ENCODE results near the gene THUMPD2.

THUMPD2 gene

GRCh38 chr2:39762448-39762847 lies 16.6 kb downstream of the THUMPD2 start:
- POLR2A ChIA-PET, result no interaction called here
- TF ChIP-seq CTCF (IDR thresholded peaks at IDR 0.05; ENCODE audit: insufficient read depth, low read length, missing control alignments), result no peak
- no peak for DNase-seq (ENCODE audit: low read depth, low spot score)
- CTCF ChIA-PET, result no interaction called here
- H3K4me3 ChIP-seq (ENCODE audit: low read depth, low read length), result no peak overlapping the region

- TF ChIP-seq CTCF (IDR thresholded peaks at IDR 0.05; ENCODE audit: insufficient read depth, low read length, missing control alignments), result no peak
- CTCF ChIA-PET, result no interaction called here
- POLR2A ChIA-PET, result no interaction called here
- H3K4me3 ChIP-seq (ENCODE audit: low read depth, low read length), result no peak overlapping the region
- DNase-seq (ENCODE audit: low read depth, low spot score), result no peak
Observed at GRCh38 chr2:39757156-39757555, 21.9 kb downstream of the THUMPD2 start.

- ChIA-PET POLR2A (no interaction called here), CTCF (no interaction called here)
- no peak overlapping the region for H3K4me3 ChIP-seq (ENCODE audit: low read depth, low read length)
- no peak for DNase-seq (ENCODE audit: low read depth, low spot score)
- TF ChIP-seq CTCF (IDR thresholded peaks at IDR 0.05; ENCODE audit: insufficient read depth, low read length, missing control alignments), result no peak
Observed at GRCh38 chr2:39755466-39755865, 23.6 kb downstream of the THUMPD2 start.

GRCh38 chr2:39743269-39743776 lies 35.7 kb downstream of the THUMPD2 start:
- no peak for TF ChIP-seq CTCF (IDR thresholded peaks at IDR 0.05; ENCODE audit: insufficient read depth, low read length, missing control alignments)
- H3K4me3 ChIP-seq (ENCODE audit: low read depth, low read length), result no peak overlapping the region
- POLR2A ChIA-PET, result interaction anchor here (0.6 to 0.9 kb wide), 2 partner anchors 9 to 128 kb away, joined by 3 read pairs; no protein-coding TSS in a partner anchor
- CTCF ChIA-PET, result interaction anchor here (1.4 to 2.1 kb wide), 2 partner anchors 13 to 16 kb away, joined by 4 to 12 read pairs; no protein-coding TSS in a partner anchor
- no peak for DNase-seq (ENCODE audit: low read depth, low spot score)

GRCh38 chr2:39741871-39742270 lies 37.2 kb downstream of the THUMPD2 start:
- no peak for TF ChIP-seq CTCF (IDR thresholded peaks at IDR 0.05; ENCODE audit: insufficient read depth, low read length, missing control alignments)

GRCh38 chr2:39739386-39739785 lies 39.7 kb downstream of the THUMPD2 start:
- CTCF ChIA-PET, result interaction anchor here (1.1 to 1.7 kb wide), 2 partner anchors 9 to 145 kb away, joined by 3 to 8 read pairs; no protein-coding TSS in a partner anchor

More at GRCh38 chr2:39741871-39742270, 37.2 kb downstream of the THUMPD2 start:
- no peak overlapping the region for H3K4me3 ChIP-seq (ENCODE audit: low read depth, low read length)
- POLR2A ChIA-PET, result no interaction called here
- CTCF ChIA-PET, result interaction anchor here (1.0 to 2.1 kb wide), 2 partner anchors 11 to 14 kb away, joined by 3 to 12 read pairs; no protein-coding TSS in a partner anchor
- no peak for DNase-seq (ENCODE audit: low read depth, low spot score)

More at GRCh38 chr2:39739386-39739785, 39.7 kb downstream of the THUMPD2 start:
- TF ChIP-seq CTCF (IDR thresholded peaks at IDR 0.05; ENCODE audit: insufficient read depth, low read length, missing control alignments), result no peak
- DNase-seq (ENCODE audit: low read depth, low spot score), result no peak
- H3K4me3 ChIP-seq (ENCODE audit: low read depth, low read length), result no peak overlapping the region
- POLR2A ChIA-PET, result no interaction called here
